GM18873 (cell line): ENCODE results near the gene MAPK13.
"Not testable (repeated sequence)": the region's sequence is repeated elsewhere in the genome, so short reads cannot be mapped to it uniquely, and the experiment has no call there.

ENCODE experiments used
- ATAC-seq: cut with Tn5 transposase; IDR thresholded peaks from one replicate; pipeline ENCODE4 v1.9.1; 2021; ENCODE audit warnings: mild to moderate bottlenecking, moderate library complexity, moderate number of reproducible peaks; ENCODE audit not compliant: unreplicated experiment, low FRiP score

MAPK13 gene

DNA sequence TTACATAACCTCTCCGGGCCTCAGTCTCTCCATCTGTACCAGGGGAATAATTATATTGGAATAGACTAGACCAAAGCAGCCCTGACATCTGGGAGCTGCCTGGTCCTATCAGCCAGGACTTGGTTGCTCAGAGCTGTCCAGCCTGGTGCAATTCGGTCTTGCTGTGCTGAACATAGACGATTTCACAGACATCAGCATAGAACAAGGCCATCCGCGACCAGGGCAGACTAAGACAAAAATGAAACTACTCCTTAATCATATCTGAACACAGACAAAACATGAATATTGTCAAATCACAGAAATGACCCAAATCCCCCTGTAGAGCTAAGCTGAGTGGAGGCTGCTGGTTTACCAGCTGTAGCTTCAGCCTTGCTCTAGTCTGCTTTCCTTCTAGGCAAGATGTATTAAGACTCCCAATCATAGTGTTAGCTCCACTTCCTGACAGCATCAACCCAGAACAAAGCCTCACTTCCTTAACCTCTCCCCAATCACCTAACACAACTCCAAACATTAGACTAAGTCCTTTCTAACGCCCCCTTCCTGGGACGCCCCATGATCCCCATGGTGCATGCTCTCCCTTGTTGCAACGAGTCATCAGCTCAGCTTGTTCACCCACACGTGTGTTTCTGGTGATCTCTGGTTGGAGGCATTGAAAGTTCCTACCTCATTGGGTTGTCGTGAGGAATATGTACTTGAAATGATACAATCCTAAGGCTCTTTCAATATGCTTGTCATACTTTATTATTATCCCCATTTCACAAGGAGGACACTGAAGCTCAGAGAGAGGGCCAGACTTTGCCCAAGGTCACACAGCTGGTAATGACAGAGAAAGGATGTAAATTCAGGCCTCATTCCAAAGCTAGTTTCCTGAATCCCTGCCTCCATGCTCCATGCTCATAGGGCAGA lies 3.5 kb upstream of the MAPK13 start:
- no peak for ATAC-seq

DNA sequence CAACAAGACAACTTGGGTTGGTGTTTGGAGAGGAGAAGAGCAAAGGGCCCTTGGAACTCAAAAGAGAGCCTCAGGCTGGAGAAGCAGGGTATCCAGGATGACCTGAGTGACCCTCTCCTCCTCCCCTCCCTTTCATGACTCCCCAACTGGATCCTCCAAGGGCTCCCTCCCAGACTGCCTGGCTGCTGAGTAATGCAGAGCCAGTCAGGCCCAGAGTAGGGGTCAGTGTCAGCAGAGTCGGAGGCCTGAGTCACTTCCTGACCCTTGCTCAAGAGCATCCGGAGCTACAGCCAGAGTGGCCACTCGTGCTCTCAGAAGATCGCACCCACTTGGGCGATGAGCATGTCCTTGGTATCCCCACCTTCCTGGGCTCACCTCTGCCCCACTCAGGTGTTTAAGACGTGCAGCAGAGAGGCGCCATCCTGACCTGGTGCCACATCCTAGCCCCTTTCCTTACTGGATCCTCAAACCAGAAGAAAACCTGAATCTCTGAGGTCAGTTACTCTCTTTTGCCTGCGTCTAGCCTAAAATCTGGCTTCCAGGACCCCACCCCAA lies 2.8 kb upstream of the MAPK13 start:
- no peak for ATAC-seq

GRCh38 chr6:36128073-36128472 lies 2.2 kb upstream of the MAPK13 start:
- no peak for ATAC-seq

DNA sequence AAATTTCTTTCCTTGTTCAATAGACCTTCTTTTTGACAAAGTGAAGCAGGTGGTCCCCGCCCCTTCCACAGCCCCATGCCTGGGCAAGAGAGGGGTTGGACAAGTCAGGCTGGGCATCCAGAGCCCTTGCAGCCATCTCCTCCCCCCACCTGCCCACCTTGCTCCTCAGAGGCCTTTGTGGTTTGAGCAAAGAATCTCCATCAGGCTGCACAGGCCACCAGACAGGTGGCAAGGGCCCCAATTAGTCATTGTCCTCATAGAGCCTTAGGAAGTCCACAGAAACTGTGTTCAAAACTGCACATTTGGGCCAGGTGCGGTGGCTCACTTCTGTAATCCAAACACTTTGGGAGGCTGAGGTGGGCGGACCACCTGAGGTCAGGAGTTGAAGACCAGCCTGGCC lies 1.5 kb upstream of the MAPK13 start:
- ATAC-seq, result no peak

GRCh38 chr6:36129334-36129733 lies 979 bp upstream of the MAPK13 start:
- ATAC-seq, result not testable (repeated sequence)

DNA sequence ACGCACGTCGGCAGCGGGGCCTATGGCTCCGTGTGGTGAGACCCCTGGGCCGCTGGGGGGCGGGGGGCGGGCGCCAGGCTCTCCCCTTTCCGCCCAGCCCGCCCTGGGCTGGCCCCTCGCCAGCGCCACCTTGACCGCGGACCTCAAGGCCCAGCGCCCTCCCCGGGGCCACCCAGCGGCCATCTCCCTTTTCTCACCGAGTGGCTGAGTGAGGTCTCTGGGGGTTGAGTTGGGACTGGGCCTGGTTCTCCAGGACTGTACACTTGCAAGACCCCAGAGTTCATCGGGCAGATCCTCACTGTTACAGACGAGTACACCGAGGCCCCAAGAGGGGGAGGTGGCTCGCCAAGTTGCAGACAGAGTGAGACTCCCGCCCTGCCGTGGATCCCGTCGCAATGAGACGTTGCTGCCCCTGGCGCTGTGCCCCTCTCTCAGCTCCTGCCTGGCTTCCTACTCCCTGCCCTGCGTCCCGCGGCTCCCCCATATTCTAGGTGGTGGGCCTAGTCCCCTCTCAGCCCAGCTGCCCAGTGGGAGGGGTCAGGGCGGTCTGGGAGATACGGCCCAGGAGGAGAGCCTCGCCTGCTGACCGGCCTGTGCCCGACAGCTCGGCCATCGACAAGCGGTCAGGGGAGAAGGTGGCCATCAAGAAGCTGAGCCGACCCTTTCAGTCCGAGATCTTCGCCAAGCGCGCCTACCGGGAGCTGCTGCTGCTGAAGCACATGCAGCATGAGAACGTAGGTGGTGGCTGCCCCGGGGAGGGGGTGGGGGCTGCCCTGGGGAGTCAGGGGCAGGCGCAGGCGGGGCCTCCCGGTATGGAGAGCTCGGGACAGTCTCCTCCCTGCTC lies 576 bp downstream of the MAPK13 start:
- no peak for ATAC-seq

GRCh38 chr6:36131511-36132245 lies 1.4 kb downstream of the MAPK13 start:
- peak; percentile 83 for ATAC-seq

- ATAC-seq, result no peak
These were observed 2.1 kb downstream of the MAPK13 start for GRCh38 chr6:36132246-36132895.

- no peak for ATAC-seq
These were observed 2.8 kb downstream of the MAPK13 start for GRCh38 chr6:36133148-36133547.

GRCh38 chr6:36133912-36134311 lies 3.6 kb downstream of the MAPK13 start:
- no peak for ATAC-seq

GRCh38 chr6:36135053-36135731 lies 4.9 kb downstream of the MAPK13 start:
- ATAC-seq, result no peak

DNA sequence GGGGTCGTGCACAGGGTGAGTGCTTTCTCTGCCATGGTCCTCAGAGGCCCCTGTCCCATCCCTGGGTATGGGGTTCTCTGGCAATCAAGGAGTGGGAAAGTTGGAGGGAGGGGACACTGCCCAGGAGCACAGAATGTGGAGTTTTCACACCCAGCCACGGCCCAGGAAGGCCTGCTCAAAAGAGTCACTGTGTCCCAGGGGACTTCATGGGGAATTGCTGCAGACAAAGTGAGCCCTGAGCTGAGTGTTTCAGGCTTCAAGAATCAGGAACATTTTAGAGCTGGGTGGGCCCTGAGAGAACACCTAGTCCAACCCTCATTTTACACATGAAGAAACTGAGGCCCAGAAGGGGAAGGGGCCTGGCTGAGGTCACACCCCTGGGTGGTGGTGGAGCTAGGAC lies 5.7 kb downstream of the MAPK13 start:
- no peak for ATAC-seq

- ATAC-seq, result no peak
These were observed 6.2 kb downstream of the MAPK13 start for GRCh38 chr6:36136551-36136950.

- ATAC-seq, result no peak
These were observed 8.4 kb downstream of the MAPK13 start for GRCh38 chr6:36138667-36139066.

DNA sequence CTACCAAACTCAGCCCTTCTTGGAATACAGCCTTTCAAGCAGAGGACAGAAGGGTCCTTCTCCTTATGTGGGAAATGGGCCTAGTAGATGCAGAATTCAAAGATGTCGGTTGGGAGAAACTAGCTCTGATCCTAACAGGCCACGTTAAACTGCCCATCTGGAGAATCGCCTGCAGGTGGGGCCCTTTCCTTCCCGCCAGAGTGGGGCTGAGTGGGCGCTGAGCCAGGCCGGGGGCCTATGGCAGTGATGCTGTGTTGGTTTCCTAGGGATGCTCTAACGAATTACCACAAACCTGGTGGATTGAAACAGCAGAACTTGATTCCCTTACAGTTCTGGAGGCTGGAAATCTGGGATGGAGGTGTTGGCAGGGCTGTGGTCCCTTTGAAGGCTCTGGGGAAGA lies 9.1 kb downstream of the MAPK13 start:
- no peak for ATAC-seq

DNA sequence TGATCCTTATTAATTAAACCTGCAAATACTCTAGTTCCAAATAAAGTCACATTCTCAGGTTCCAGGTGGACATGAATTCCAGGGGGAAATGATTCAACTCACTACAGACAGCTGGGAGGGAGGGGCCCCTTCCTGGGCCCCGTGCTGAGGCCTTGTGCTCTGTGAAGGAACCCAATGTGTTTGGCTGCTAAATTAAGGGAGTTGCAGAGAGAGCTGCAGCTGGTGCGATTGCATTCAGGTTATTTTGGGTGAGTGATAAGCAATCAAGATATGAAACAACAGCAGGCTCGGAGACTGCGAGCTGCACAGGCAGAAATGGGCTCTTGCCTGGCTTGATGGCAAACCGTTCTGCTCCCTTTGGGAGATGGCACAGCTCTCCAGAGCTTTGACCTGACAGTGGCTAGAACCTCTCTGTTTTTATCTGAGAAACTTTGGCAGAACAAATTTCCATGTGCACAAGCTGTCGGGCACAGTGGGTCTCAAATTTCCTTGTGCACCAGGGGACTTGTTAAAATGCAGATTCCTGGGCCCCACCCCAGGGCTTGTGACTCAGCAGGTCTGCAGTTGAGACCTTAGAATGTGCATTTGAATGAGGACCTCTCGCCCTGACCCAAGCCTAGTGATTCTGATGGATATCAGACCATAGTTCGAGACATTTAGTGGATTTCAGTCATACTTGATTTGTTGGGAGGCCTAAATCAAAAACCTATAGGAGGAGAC lies 9.8 kb downstream of the MAPK13 start:
- no peak for ATAC-seq

GRCh38 chr6:36141091-36141490 lies 10.8 kb downstream of the MAPK13 start:
- ATAC-seq, result no peak

DNA sequence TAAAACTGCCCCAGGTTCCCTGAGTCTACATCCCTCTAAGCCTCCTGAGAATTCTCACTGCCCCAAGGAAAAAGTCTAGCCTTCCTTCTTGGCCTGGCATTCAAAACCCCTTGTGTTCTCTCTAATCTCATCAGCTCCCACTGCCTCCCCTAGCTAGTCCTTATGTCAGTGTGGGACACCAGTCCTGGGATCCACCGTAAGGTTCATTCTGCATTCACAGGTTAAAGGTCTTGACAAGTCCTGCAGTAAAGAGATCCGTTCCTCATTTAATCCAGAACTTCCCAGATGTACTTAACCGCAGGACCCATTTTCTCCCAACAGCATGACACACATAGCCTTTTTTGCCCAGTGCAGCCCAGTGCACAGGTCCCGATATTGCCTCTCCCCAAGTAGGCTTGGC lies 11.6 kb downstream of the MAPK13 start:
- ATAC-seq, result no peak
